H9 (cell line): ENCODE measurements around the gene KCNIP3. TPM values are rescaled to one million over a fixed set of nuclear protein-coding genes. Genes with fewer than 3 reads are reported as not detected.

Experiments
- DNase-seq: peaks from one replicate; pipeline ENCODE4 v3.0.0-alpha.2; 2017
- H2AFZ ChIP-seq: one replicate; pipeline ENCODE4 v1.6.1; 2013; ENCODE audit warnings: mild to moderate bottlenecking, low read length, control low read depth, moderate library complexity
- H2AK5ac ChIP-seq: 2 replicates; pipeline ENCODE4 v1.6.1; 2013; ENCODE audit warnings: low read length, control low read depth, mixed read lengths; ENCODE audit not compliant: insufficient read length
- H2BK120ac ChIP-seq: one replicate; pipeline ENCODE4 v1.6.1; 2013; ENCODE audit warnings: low read depth, mild to moderate bottlenecking, low read length, control low read depth, inconsistent platforms; ENCODE audit not compliant: poor library complexity, severe bottlenecking
- H2BK12ac ChIP-seq: 2 replicates; pipeline ENCODE4 v1.6.1; 2013; ENCODE audit warnings: low read length, control low read depth, mixed read lengths, low read depth; ENCODE audit not compliant: insufficient read length
- H2BK15ac ChIP-seq: 2 replicates; pipeline ENCODE4 v1.6.1; 2013; ENCODE audit warnings: low read depth, low read length, control low read depth
- H2BK20ac ChIP-seq: one replicate; pipeline ENCODE4 v1.6.1; 2013; ENCODE audit warnings: low read depth, mild to moderate bottlenecking, low read length, control low read depth, inconsistent platforms; ENCODE audit not compliant: poor library complexity, severe bottlenecking
- H2BK5ac ChIP-seq: 2 replicates; pipeline ENCODE4 v1.6.1; 2013; ENCODE audit warnings: low read length, control low read depth, mixed read lengths; ENCODE audit not compliant: insufficient read length
- H3K14ac ChIP-seq: 2 replicates; pipeline ENCODE4 v1.6.1; 2013; ENCODE audit warnings: low read length, control low read depth; ENCODE audit not compliant: insufficient read depth
- H3K18ac ChIP-seq: 2 replicates; pipeline ENCODE4 v1.6.1; 2013; ENCODE audit warnings: low read depth, mild to moderate bottlenecking, mixed read lengths, low read length, control low read depth; ENCODE audit not compliant: insufficient read length
- H3K23ac ChIP-seq: 2 replicates; pipeline ENCODE4 v1.6.1; 2013; ENCODE audit warnings: low read length, control low read depth, mixed read lengths, low read depth; ENCODE audit not compliant: insufficient read length
- H3K23me2 ChIP-seq: 2 replicates; pipeline ENCODE4 v1.6.1; 2013; ENCODE audit warnings: low read depth, mild to moderate bottlenecking, mixed read lengths, low read length, control low read depth; ENCODE audit not compliant: insufficient read length, poor library complexity, severe bottlenecking
- H3K27ac ChIP-seq: 2 replicates; pipeline ENCODE4 v1.5.1; 2013; ENCODE audit warnings: low read length, control low read depth, mixed read lengths, low read depth; ENCODE audit not compliant: insufficient read length
- H3K27me3 ChIP-seq: 2 replicates; pipeline ENCODE4 v1.6.1; 2013; ENCODE audit warnings: low read length, control low read depth, inconsistent platforms; ENCODE audit not compliant: insufficient read depth
- H3K4ac ChIP-seq: 2 replicates; pipeline ENCODE4 v1.6.1; 2013; ENCODE audit warnings: low read depth, mild to moderate bottlenecking, control low read depth, inconsistent platforms, low read length, moderate library complexity
- H3K4me1 ChIP-seq: 2 replicates; pipeline ENCODE4 v1.6.1; 2013; ENCODE audit warnings: low read length, control low read depth, inconsistent platforms; ENCODE audit not compliant: insufficient read depth
- H3K4me2 ChIP-seq: 2 replicates; pipeline ENCODE4 v1.6.1; 2013; ENCODE audit warnings: low read length, control low read depth, mixed read lengths; ENCODE audit not compliant: insufficient read length, insufficient read depth
- H3K56ac ChIP-seq: 2 replicates; pipeline ENCODE4 v1.6.1; 2013; ENCODE audit warnings: low read depth, mild to moderate bottlenecking, mixed read lengths, low read length, control low read depth; ENCODE audit not compliant: insufficient read length
- H3K79me1 ChIP-seq: 2 replicates; pipeline ENCODE4 v1.6.1; 2013; ENCODE audit warnings: low read depth, mild to moderate bottlenecking, moderate library complexity, low read length, control low read depth, inconsistent platforms; ENCODE audit not compliant: insufficient read depth, poor library complexity, severe bottlenecking
- H3K79me2 ChIP-seq: 2 replicates; pipeline ENCODE4 v1.6.1; 2013; ENCODE audit warnings: low read length, control low read depth, inconsistent platforms; ENCODE audit not compliant: insufficient read depth
- H3K9ac ChIP-seq: 2 replicates; pipeline ENCODE4 v1.6.1; 2013; ENCODE audit warnings: low read length, control low read depth, mixed read lengths; ENCODE audit not compliant: insufficient read length; ENCODE audit errors: extremely low read depth
- H3K9me3 ChIP-seq: one replicate; pipeline ENCODE4 v1.6.1; 2013; ENCODE audit warnings: low read depth, low read length, inconsistent platforms; ENCODE audit not compliant: control insufficient read depth
- H3T11ph ChIP-seq: one replicate; pipeline ENCODE4 v1.6.1; 2013; ENCODE audit warnings: mild to moderate bottlenecking, low read length, control low read depth, inconsistent platforms
- H4K20me1 ChIP-seq: one replicate; pipeline ENCODE4 v1.6.1; 2013; ENCODE audit not compliant: control insufficient read depth, insufficient read length, insufficient read depth
- H4K5ac ChIP-seq: 2 replicates; pipeline ENCODE4 v1.6.1; 2013; ENCODE audit warnings: low read depth, mild to moderate bottlenecking, mixed read lengths, low read length, control low read depth; ENCODE audit not compliant: insufficient read length
- H4K8ac ChIP-seq: replicated peaks from 2 replicates; pipeline ENCODE4 v1.6.1; 2013; ENCODE audit warnings: low read length, control low read depth, mixed read lengths, low read depth; ENCODE audit not compliant: insufficient read length
- H4K91ac ChIP-seq: 2 replicates; pipeline ENCODE4 v1.6.1; 2013; ENCODE audit warnings: low read depth, mild to moderate bottlenecking, moderate library complexity, mixed read lengths, low read length, control low read depth; ENCODE audit not compliant: insufficient read length
- H3K27ac Mint-ChIP-seq, 3 experiments: 2 replicates in 2 of 3; 3 replicates in 1 of 3; pipeline ENCODE4 v1.8.0; 2020 to 2021; ENCODE audit warnings: mixed read lengths in 3 of 3, mild to moderate bottlenecking in 1 of 3, moderate library complexity in 1 of 3
- H3K27me3 Mint-ChIP-seq: 2 replicates; pipeline ENCODE4 v1.8.0; 2021; ENCODE audit warnings: low read depth, mild to moderate bottlenecking, moderate library complexity, mixed read lengths
- H3K36me3 Mint-ChIP-seq, 3 experiments: 2 replicates in 2 of 3; 3 replicates in 1 of 3; pipeline ENCODE4 v1.8.0; 2020 to 2021; ENCODE audit warnings: low read depth in 3 of 3, mixed read lengths in 3 of 3; ENCODE audit not compliant: insufficient read depth in 1 of 3
- H3K4me1 Mint-ChIP-seq, 2 experiments: 2 replicates each; pipeline ENCODE4 v1.8.0; 2020; ENCODE audit warnings: mixed read lengths in 2 of 2
- H3K4me3 Mint-ChIP-seq, 2 experiments: 2 replicates in 1 of 2; 3 replicates in 1 of 2; pipeline ENCODE4 v1.8.0; 2020 to 2021; ENCODE audit warnings: mild to moderate bottlenecking in 2 of 2, mixed read lengths in 2 of 2, moderate library complexity in 1 of 2
- H3K9me3 Mint-ChIP-seq, 2 experiments: 2 replicates in 1 of 2; 3 replicates in 1 of 2; pipeline ENCODE4 v1.8.0; 2020; ENCODE audit warnings: mild to moderate bottlenecking in 2 of 2, mixed read lengths in 2 of 2, moderate library complexity in 1 of 2
- CTCF ChIP-seq: fragments of 200-600 bp; sonication (generic); conservative IDR thresholded peaks from 3 replicates; pipeline ENCODE4 v1.8.0; 2021; ENCODE audit warnings: antibody characterized with exemption, mild to moderate bottlenecking
- whole genome bisulfite sequencing: extraction: QIAGEN DNeasy Blood & Tissue Kit; methylation state at CpG from one replicate; pipeline ENCODE4 v1.1.7; 2013; ENCODE audit warnings: missing lambda C conversion rate, low lambda C conversion rate, mixed read lengths; ENCODE audit not compliant: insufficient read length; ENCODE audit errors: extremely low coverage; 5-methylcytosine and 5-hydroxymethylcytosine counted together
- total RNA-seq: library from RNA; stranded (reverse); gene quantifications from 2 replicates; pipeline ENCODE4 v1.2.1, GENCODE V29; 2021

KCNIP3 gene
- total RNA-seq, 1 experiment from 2014 or later = 1.5 TPM

DNA sequence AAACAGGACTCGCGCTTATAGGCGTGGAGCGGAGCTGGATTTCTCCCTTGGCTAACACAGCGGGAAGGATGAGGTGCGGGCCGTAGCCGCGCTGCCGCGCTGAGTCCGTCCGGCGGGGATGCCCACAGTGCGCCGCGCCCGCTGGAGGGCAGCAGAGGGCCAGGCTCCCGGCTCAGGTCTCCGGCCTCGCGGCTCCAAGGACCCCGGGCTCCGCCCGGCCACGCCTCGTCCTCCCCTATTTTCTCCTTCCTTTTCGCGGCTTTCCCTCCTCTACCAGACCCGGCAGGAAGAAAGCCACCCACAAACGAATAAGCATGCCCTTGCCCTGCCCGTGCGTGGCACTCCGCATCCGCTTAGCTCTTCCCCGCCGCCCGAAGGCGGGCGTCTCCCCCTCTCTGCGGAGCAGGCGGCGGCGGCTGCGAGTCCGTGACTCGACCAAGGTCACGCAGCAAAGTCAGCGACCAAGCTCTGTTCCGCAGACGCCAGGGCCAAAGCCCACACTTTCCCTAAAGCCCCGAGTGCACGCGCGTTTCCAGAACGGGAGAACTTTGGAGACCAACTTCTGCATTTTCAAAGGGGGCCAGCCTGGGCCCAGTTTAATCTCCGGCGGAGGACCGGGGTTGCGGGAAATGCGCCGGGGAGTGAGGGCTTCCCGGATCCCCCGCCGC, 48.5 kb downstream of the KCNIP3 start:
- Mint-ChIP-seq H3K4me1 (no peaks in the 10 kb centered on the region), H3K36me3 (no peaks in the 10 kb centered on the region), H3K27ac (no peak overlapping the region), H3K27me3 (peaks cover 88% of the 10 kb centered on the region), H3K4me3 (peak overlapping the region; percentile 60 to 81), H3K9me3 (no peaks in the 10 kb centered on the region; a peak in 1 of 5 replicates)
- no peak overlapping the region for H4K8ac ChIP-seq
- no peak overlapping the region for H2AFZ ChIP-seq
- no peak overlapping the region for H3K18ac ChIP-seq
- no peaks in the 10 kb centered on the region for H4K20me1 ChIP-seq
- no peaks in the 10 kb centered on the region for H3K79me1 ChIP-seq
- peaks cover 21% of the 10 kb centered on the region; the same call in 1 of the 2 replicates for H3K27me3 ChIP-seq
- no peaks in the 10 kb centered on the region for H3K4me1 ChIP-seq
- H4K91ac ChIP-seq = no peak overlapping the region
- no peak overlapping the region for H2BK120ac ChIP-seq
- no CpG with 5 or more reads among the region's 65 CpGs for WGBS
- no peaks in the 10 kb centered on the region for H3K9me3 ChIP-seq
- H4K5ac ChIP-seq = no peak overlapping the region
- no peak overlapping the region for H2BK5ac ChIP-seq
- H3K4ac ChIP-seq = no peak overlapping the region
- H2BK12ac ChIP-seq = no peak overlapping the region
- peak; percentile 85 for DNase-seq
- no peak overlapping the region for H3K27ac ChIP-seq
- H3K79me2 ChIP-seq = no peaks in the 10 kb centered on the region
- H3K9ac ChIP-seq = no peak overlapping the region
- H2AK5ac ChIP-seq = no peak overlapping the region
- H3K14ac ChIP-seq = no peak overlapping the region
- H3K23me2 ChIP-seq = peaks cover 7% of the 10 kb centered on the region
- H3K4me2 ChIP-seq = peak overlapping the region; percentile 67
- no peak overlapping the region for H2BK15ac ChIP-seq
- H3T11ph ChIP-seq = no peak overlapping the region
- H3K56ac ChIP-seq = no peak overlapping the region
- TF ChIP-seq CTCF = peak; percentile 96
- no peak overlapping the region for H2BK20ac ChIP-seq
- H3K23ac ChIP-seq = no peak overlapping the region
